Stimulated activated naive CD4-positive, alpha-beta T cell (primary cell): Measurements from ENCODE around the gene NCF4.
A peak's percentile ranks its signal among the peaks of the same experiment; 100 is the strongest.

Source experiments
- DNase-seq, 6 experiments: peaks; one replicate each; lab custom pipeline; 2025; lab: John Stamatoyannopoulos, UW

NCF4 gene

GRCh38 chr22:36864454-36865215, 3.8 kb downstream of the NCF4 start:
- DNase-seq, result no peak

DNA sequence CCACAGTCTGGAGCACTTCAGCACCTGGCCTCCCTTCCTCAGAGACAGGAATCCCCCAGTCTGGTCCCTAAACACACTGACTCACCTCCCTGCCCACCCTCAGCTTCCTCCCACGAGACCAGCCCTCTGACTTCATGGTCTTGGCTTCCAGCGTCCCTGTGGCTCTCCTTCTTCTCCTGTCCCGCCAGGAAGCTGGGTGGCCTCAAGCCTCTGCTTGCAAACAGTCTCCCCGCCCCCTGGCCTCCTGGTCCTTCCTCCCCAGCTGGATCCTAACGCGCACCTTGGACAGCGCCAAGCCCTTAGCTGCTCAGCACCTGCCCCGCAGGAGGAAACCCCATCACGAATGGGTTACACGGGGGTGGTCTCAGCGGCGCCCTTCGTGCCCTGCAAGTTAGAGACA, 4.5 kb downstream of the NCF4 start:
- DNase-seq, result no peak

DNA sequence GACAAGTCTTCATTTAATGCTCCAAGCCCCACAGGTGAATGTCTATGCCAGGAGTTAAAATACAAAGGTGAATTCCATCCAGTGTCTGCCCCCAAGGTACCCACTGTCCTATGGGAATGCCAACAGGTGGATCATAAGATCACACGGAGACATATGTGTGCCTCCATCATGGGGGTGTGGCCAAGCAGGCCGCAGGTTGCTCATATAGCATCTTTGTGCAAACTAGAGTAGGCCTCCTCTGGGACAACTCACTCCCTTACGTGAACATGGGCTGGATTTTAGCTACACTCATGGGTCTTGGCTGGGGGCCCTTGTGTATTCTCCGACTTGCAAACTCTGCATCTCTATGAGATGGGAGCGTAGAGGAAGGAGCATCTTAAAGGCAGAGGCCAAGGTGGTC, 6.9 kb downstream of the NCF4 start:
- no peak for DNase-seq

DNA sequence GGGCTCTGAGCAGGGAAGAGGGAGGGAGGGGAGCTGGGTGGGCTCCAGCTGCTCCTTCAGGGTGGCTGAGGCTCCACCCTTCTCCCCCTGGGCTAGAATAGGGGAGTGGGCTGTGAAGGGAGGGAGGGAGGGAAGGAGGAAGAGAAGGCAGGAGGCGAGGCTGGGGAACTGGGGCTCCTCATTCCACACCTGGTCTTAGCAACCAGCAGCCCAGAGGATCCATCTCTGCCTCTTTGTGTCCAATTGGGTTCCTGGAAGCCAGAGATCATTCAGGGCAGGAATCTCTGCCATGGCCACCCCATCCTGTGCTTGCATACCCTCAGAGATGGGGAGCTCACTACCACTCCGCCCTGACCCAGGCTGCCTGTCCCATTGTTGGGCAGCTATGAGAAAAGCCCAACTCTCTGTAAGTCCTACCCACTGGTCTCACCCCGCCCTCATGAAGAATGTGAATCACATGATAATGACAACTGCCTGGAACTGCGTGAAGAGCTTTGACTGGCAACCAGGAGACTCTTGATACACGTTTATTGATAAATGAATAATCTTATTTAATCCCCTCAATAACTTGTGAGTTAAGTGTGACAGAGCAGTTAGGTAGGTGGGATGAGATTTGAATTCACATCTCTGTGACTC, 7.9 kb downstream of the NCF4 start:
- DNase-seq, result no peak

DNA sequence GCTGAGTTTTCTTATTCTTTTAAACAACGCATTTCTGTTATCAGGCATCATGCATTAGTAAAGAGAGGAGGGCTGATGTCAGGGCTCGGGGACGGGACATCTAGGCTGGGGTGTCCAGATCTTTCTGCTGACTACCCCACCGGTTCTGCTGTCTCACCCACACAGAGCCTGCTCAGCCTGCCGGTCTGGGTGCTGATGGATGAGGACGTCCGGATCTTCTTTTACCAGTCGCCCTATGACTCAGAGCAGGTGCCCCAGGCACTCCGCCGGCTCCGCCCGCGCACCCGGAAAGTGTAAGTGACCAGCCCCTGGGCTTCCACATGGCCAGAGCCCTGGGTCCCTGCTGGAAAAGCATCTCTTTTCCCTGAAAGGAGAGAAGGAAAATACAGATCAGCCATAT, 9.4 kb downstream of the NCF4 start:
- DNase-seq, result no peak

- DNase-seq, result no peak
These were observed 10.9 kb downstream of the NCF4 start for GRCh38 chr22:36871669-36872081.

DNA sequence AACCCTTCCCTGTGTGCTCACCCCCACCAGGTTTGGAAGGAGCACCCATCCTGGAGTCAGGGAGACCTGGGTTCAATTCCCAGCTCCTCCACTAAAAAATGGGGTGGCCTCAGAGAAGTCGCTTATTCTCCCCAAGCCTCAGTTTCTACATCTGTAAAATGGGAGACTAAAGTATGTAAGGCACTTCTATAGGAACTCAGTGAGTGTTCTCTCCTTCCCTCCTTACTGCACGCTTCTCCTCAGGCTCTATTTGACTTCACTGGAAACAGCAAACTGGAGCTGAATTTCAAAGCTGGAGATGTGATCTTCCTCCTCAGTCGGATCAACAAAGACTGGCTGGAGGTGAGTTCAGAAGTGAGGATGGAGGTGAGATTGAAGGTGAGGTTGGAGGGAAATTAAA, 11.3 kb downstream of the NCF4 start:
- DNase-seq, result no peak

GRCh38 chr22:36872866-36873498, 12.2 kb downstream of the NCF4 start:
- DNase-seq, result no peak

- no peak for DNase-seq
These were observed 13.0 kb downstream of the NCF4 start for GRCh38 chr22:36873614-36874308.

DNA sequence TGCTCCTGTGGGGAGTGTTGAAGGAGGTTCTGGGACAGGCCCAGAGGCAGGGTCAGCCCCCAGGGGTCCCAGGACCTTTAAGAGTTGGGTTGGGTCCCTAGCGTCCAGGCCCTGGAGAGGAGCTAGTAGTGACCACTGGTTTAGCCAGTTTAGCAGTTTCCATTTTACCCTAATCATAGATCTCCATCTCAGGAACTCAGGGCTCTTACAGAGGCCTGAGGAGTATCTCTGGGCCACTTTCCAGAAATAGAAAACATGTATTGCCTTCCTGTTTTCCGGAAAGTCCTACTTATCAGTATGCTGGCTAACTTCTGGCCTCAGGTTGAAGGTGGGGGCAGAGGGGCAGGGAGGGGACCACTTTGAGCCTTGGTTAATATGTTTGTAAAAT, 13.5 kb downstream of the NCF4 start:
- no peak for DNase-seq

GRCh38 chr22:36874736-36875135, 13.9 kb downstream of the NCF4 start:
- no peak for DNase-seq

DNA sequence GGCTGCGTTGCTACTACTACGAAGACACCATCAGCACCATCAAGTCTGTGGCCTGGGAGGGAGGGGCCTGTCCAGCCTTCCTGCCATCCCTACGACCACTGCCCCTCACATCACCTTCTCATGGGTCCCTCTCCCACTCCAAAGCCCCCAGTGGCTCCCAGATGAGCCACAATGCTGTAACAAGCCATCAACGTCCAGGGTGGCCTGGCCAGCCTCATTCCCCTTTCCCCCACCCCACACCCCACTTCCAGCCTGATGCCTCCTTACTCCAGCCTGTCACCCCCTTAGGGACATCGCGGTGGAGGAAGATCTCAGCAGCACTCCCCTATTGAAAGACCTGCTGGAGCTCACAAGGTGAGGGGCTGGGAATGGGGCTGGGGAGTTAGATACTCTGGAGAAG, 14.9 kb downstream of the NCF4 start:
- DNase-seq, result no peak

GRCh38 chr22:36879775-36880174, 19.0 kb downstream of the NCF4 start:
- no peak for DNase-seq

DNA sequence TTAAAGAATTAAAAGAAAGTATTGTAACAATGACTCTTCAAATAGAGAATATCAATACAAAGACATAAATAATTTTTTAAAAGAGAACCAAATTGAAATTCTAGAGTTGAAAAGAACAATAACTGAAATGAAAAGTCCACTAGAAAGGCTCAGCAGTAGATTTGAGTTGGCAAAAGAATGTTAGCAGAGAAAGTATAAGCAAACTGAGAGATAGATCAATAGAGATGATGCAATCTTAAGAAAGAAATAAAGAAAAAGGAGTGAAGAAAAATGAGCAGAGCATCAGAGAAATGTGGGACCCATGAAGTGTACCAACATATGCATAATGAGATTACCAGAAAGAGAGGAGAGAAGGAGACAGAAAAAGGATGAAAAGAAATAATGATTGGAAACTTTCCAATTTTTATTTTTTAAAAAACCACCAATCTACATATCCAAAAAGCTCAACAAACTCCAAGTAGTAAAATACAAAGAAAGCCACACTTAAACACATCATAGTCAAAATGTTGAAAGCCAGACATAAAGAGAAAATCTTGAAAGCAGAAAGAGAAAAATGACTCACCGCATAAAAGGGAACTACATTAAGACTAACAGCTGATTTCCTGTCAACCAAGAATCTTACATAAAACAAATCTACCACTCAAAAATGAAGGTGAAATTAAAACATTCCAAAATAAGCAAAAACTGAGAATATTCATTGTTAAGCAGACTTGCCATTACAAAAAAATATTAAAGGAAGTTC, 20.9 kb downstream of the NCF4 start:
- DNase-seq, result peak in 1 of 6 experiments; percentile 15

- DNase-seq, result no peak
These were observed 23.7 kb downstream of the NCF4 start for GRCh38 chr22:36884349-36885158.

GRCh38 chr22:36885474-36885873, 24.7 kb downstream of the NCF4 start:
- DNase-seq, result no peak

GRCh38 chr22:36886016-36886415, 25.2 kb downstream of the NCF4 start:
- DNase-seq, result no peak

- no peak for DNase-seq
These were observed 26.4 kb downstream of the NCF4 start for GRCh38 chr22:36887162-36887561.

DNA sequence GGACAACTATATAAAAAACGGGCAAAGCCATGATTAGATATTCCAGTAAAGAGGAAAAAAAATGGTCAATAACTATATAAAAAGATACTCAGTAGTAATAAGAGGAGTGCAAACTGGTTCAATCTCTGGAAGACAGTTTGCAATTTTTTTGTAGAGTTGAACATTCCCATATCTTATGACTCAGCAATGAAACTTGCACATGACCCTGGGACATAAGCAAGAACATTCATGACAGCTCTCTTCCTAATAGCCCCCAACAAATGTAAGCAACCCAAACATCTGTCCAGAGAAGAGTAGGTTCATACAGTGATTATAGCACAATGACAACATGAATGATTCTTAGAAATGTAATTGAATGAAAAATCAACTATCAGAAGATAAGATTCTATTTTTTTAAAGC, 30.8 kb downstream of the NCF4 start:
- no peak for DNase-seq

GRCh38 chr22:36892292-36892691, 31.5 kb downstream of the NCF4 start:
- no peak for DNase-seq

GRCh38 chr22:36893262-36893661, 32.5 kb downstream of the NCF4 start:
- DNase-seq, result no peak
